ENCODE data around the gene TCF7L2.

Gene TCF7L2

GRCh38 chr10:113011592-113012374 lies 61.7 kb downstream of the TCF7L2 start:
- no peak for DNase-seq
- H3K4me3 ChIP-seq (ENCODE audit: control insufficient read depth in 1 of 7, extremely low read depth in 1 of 7, insufficient read depth in 4 of 7, low read depth in 2 of 7, low read length in 6 of 7) = no peak overlapping the region
- POLR2A ChIA-PET = no interaction called here
- peaks cover 0 to 3% (median 0%) of the 10 kb centered on the region in 4 experiments for H3K36me3 ChIP-seq (ENCODE audit: control insufficient read depth in 4 of 4, insufficient read depth in 4 of 4, low read length in 3 of 4)
- H3K9me3 ChIP-seq (ENCODE audit: control extremely low read depth in 1 of 5, control insufficient read depth in 4 of 5, insufficient read depth in 2 of 5, low read depth in 1 of 5, low read length in 4 of 5) = no peaks in the 10 kb centered on the region
- H3K27ac ChIP-seq (ENCODE audit: insufficient read depth in 1 of 2, low read depth in 1 of 2, low read length in 2 of 2, poor library complexity in 1 of 2, severe bottlenecking in 2 of 2) = no peak overlapping the region
- peaks cover 0 to 7% (median 6%) of the 10 kb centered on the region in 4 experiments for H3K4me1 ChIP-seq (ENCODE audit: control extremely low read depth in 1 of 4, control insufficient read depth in 4 of 4, insufficient read depth in 4 of 4, low read length in 3 of 4)
- WGBS (ENCODE audit: insufficient coverage) = 98% methylated on average over 10 of the region's 12 CpGs
- no peaks in the 10 kb centered on the region for H3K27me3 ChIP-seq (replicated peaks in 2 of 5; ENCODE audit: control insufficient read depth in 4 of 5, insufficient read depth in 5 of 5, low read length in 4 of 5)
- CTCF ChIA-PET = interaction anchor here (1.3 kb wide), 1 partner anchor 257 kb away, joined by 4 read pairs; no protein-coding TSS in a partner anchor

GRCh38 chr10:113015201-113015600 lies 65.2 kb downstream of the TCF7L2 start:
- H3K27ac ChIP-seq (ENCODE audit: insufficient read depth in 1 of 2, low read depth in 1 of 2, low read length in 2 of 2, poor library complexity in 1 of 2, severe bottlenecking in 2 of 2) = no peak overlapping the region
- WGBS (ENCODE audit: insufficient coverage) = no CpG with 5 or more reads among the region's 4 CpGs
- H3K4me3 ChIP-seq (ENCODE audit: control insufficient read depth in 1 of 7, extremely low read depth in 1 of 7, insufficient read depth in 4 of 7, low read depth in 2 of 7, low read length in 6 of 7) = no peak overlapping the region
- no peaks in the 10 kb centered on the region for H3K9me3 ChIP-seq (ENCODE audit: control extremely low read depth in 1 of 5, control insufficient read depth in 4 of 5, insufficient read depth in 2 of 5, low read depth in 1 of 5, low read length in 4 of 5)
- ChIA-PET CTCF (no interaction called here), POLR2A (no interaction called here)
- no peak for DNase-seq
- H3K27me3 ChIP-seq (replicated peaks in 2 of 5; ENCODE audit: control insufficient read depth in 4 of 5, insufficient read depth in 5 of 5, low read length in 4 of 5) = no peaks in the 10 kb centered on the region
- H3K36me3 ChIP-seq (ENCODE audit: control insufficient read depth in 4 of 4, insufficient read depth in 4 of 4, low read length in 3 of 4) = peaks cover 0 to 3% (median 0%) of the 10 kb centered on the region in 4 experiments
- H3K4me1 ChIP-seq (ENCODE audit: control extremely low read depth in 1 of 4, control insufficient read depth in 4 of 4, insufficient read depth in 4 of 4, low read length in 3 of 4) = peaks cover 0 to 6% (median 4%) of the 10 kb centered on the region in 4 experiments

GRCh38 chr10:113017376-113017775 lies 67.3 kb downstream of the TCF7L2 start:
- 100% methylated on average over 2 of the region's 5 CpGs for WGBS (ENCODE audit: insufficient coverage)
- Histone ChIP-seq H3K9me3 (ENCODE audit: control extremely low read depth in 1 of 5, control insufficient read depth in 4 of 5, insufficient read depth in 2 of 5, low read depth in 1 of 5, low read length in 4 of 5) (no peaks in the 10 kb centered on the region), H3K27me3 (replicated peaks in 2 of 5; ENCODE audit: control insufficient read depth in 4 of 5, insufficient read depth in 5 of 5, low read length in 4 of 5) (no peaks in the 10 kb centered on the region), H3K27ac (ENCODE audit: insufficient read depth in 1 of 2, low read depth in 1 of 2, low read length in 2 of 2, poor library complexity in 1 of 2, severe bottlenecking in 2 of 2) (no peak overlapping the region), H3K4me1 (ENCODE audit: control extremely low read depth in 1 of 4, control insufficient read depth in 4 of 4, insufficient read depth in 4 of 4, low read length in 3 of 4) (peaks cover 0 to 5% (median 1%) of the 10 kb centered on the region in 4 experiments), H3K4me3 (ENCODE audit: control insufficient read depth in 1 of 7, extremely low read depth in 1 of 7, insufficient read depth in 4 of 7, low read depth in 2 of 7, low read length in 6 of 7) (no peak overlapping the region), H3K36me3 (ENCODE audit: control insufficient read depth in 4 of 4, insufficient read depth in 4 of 4, low read length in 3 of 4) (peaks cover 0 to 2% (median 0%) of the 10 kb centered on the region in 4 experiments)
- ChIA-PET POLR2A (no interaction called here), CTCF (no interaction called here)
- DNase-seq = no peak

GRCh38 chr10:113018034-113018433 lies 68.0 kb downstream of the TCF7L2 start:
- WGBS (ENCODE audit: insufficient coverage) = no CpG with 5 or more reads among the region's 3 CpGs
- H3K4me3 ChIP-seq (ENCODE audit: control insufficient read depth in 1 of 7, extremely low read depth in 1 of 7, insufficient read depth in 4 of 7, low read depth in 2 of 7, low read length in 6 of 7) = no peak overlapping the region

GRCh38 chr10:113019096-113019495 lies 69.0 kb downstream of the TCF7L2 start:
- H3K36me3 ChIP-seq (ENCODE audit: control insufficient read depth in 4 of 4, insufficient read depth in 4 of 4, low read length in 3 of 4) = peaks cover 0 to 2% (median 0%) of the 10 kb centered on the region in 4 experiments
- H3K9me3 ChIP-seq (ENCODE audit: control extremely low read depth in 1 of 5, control insufficient read depth in 4 of 5, insufficient read depth in 2 of 5, low read depth in 1 of 5, low read length in 4 of 5) = no peaks in the 10 kb centered on the region
- 98% methylated on average over 4 of the region's 8 CpGs for WGBS (ENCODE audit: insufficient coverage)
- no peaks in the 10 kb centered on the region for H3K27me3 ChIP-seq (replicated peaks in 2 of 5; ENCODE audit: control insufficient read depth in 4 of 5, insufficient read depth in 5 of 5, low read length in 4 of 5)
- CTCF ChIA-PET = interaction anchor here (0.7 kb wide), 1 partner anchor 8 kb away, joined by 3 read pairs; no protein-coding TSS in a partner anchor
- POLR2A ChIA-PET = no interaction called here
- no peak for DNase-seq
- H3K4me1 ChIP-seq (ENCODE audit: control extremely low read depth in 1 of 4, control insufficient read depth in 4 of 4, insufficient read depth in 4 of 4, low read length in 3 of 4) = peaks cover 0 to 2% (median 0%) of the 10 kb centered on the region in 4 experiments
- no peak overlapping the region for H3K27ac ChIP-seq (ENCODE audit: insufficient read depth in 1 of 2, low read depth in 1 of 2, low read length in 2 of 2, poor library complexity in 1 of 2, severe bottlenecking in 2 of 2)
- no peak overlapping the region for H3K4me3 ChIP-seq (ENCODE audit: control insufficient read depth in 1 of 7, extremely low read depth in 1 of 7, insufficient read depth in 4 of 7, low read depth in 2 of 7, low read length in 6 of 7)

More at GRCh38 chr10:113018034-113018433, 68.0 kb downstream of the TCF7L2 start:
- Histone ChIP-seq H3K4me1 (ENCODE audit: control extremely low read depth in 1 of 4, control insufficient read depth in 4 of 4, insufficient read depth in 4 of 4, low read length in 3 of 4) (peaks cover 0 to 2% (median under 1%) of the 10 kb centered on the region in 4 experiments), H3K36me3 (ENCODE audit: control insufficient read depth in 4 of 4, insufficient read depth in 4 of 4, low read length in 3 of 4) (peaks cover 0 to 2% (median 0%) of the 10 kb centered on the region in 4 experiments), H3K27me3 (replicated peaks in 2 of 5; ENCODE audit: control insufficient read depth in 4 of 5, insufficient read depth in 5 of 5, low read length in 4 of 5) (no peaks in the 10 kb centered on the region), H3K27ac (ENCODE audit: insufficient read depth in 1 of 2, low read depth in 1 of 2, low read length in 2 of 2, poor library complexity in 1 of 2, severe bottlenecking in 2 of 2) (no peak overlapping the region), H3K9me3 (ENCODE audit: control extremely low read depth in 1 of 5, control insufficient read depth in 4 of 5, insufficient read depth in 2 of 5, low read depth in 1 of 5, low read length in 4 of 5) (no peaks in the 10 kb centered on the region)
- DNase-seq = no peak
- CTCF ChIA-PET = no interaction called here
- POLR2A ChIA-PET = no interaction called here

GRCh38 chr10:113019692-113020474 lies 69.8 kb downstream of the TCF7L2 start:
- H3K9me3 ChIP-seq (ENCODE audit: control extremely low read depth in 1 of 5, control insufficient read depth in 4 of 5, insufficient read depth in 2 of 5, low read depth in 1 of 5, low read length in 4 of 5) = no peaks in the 10 kb centered on the region
- WGBS (ENCODE audit: insufficient coverage) = 93% methylated on average over 11 of the region's 12 CpGs
- H3K4me1 ChIP-seq (ENCODE audit: control extremely low read depth in 1 of 4, control insufficient read depth in 4 of 4, insufficient read depth in 4 of 4, low read length in 3 of 4) = peaks cover 0 to 2% (median 0%) of the 10 kb centered on the region in 4 experiments
- H3K4me3 ChIP-seq (ENCODE audit: control insufficient read depth in 1 of 7, extremely low read depth in 1 of 7, insufficient read depth in 4 of 7, low read depth in 2 of 7, low read length in 6 of 7) = no peak overlapping the region
- H3K27me3 ChIP-seq (replicated peaks in 2 of 5; ENCODE audit: control insufficient read depth in 4 of 5, insufficient read depth in 5 of 5, low read length in 4 of 5) = no peaks in the 10 kb centered on the region
- ChIA-PET CTCF (interaction anchor here (0.7 kb wide), 1 partner anchor 9 kb away, joined by 3 read pairs; no protein-coding TSS in a partner anchor), POLR2A (no interaction called here)
- peaks cover 0 to 2% (median 0%) of the 10 kb centered on the region in 4 experiments for H3K36me3 ChIP-seq (ENCODE audit: control insufficient read depth in 4 of 4, insufficient read depth in 4 of 4, low read length in 3 of 4)
- H3K27ac ChIP-seq (ENCODE audit: insufficient read depth in 1 of 2, low read depth in 1 of 2, low read length in 2 of 2, poor library complexity in 1 of 2, severe bottlenecking in 2 of 2) = no peak overlapping the region
- no peak for DNase-seq

GRCh38 chr10:113020475-113020753 lies 70.4 kb downstream of the TCF7L2 start:
- ChIA-PET POLR2A (no interaction called here), CTCF (no interaction called here)
- DNase-seq = no peak
- H3K9me3 ChIP-seq (ENCODE audit: control extremely low read depth in 1 of 5, control insufficient read depth in 4 of 5, insufficient read depth in 2 of 5, low read depth in 1 of 5, low read length in 4 of 5) = no peaks in the 10 kb centered on the region
- H3K36me3 ChIP-seq (ENCODE audit: control insufficient read depth in 4 of 4, insufficient read depth in 4 of 4, low read length in 3 of 4) = peaks cover 0 to 2% (median 0%) of the 10 kb centered on the region in 4 experiments
- WGBS (ENCODE audit: insufficient coverage) = no CpG with 5 or more reads among the region's 2 CpGs
- H3K27ac ChIP-seq (ENCODE audit: insufficient read depth in 1 of 2, low read depth in 1 of 2, low read length in 2 of 2, poor library complexity in 1 of 2, severe bottlenecking in 2 of 2) = no peak overlapping the region
- no peak overlapping the region for H3K4me3 ChIP-seq (ENCODE audit: control insufficient read depth in 1 of 7, extremely low read depth in 1 of 7, insufficient read depth in 4 of 7, low read depth in 2 of 7, low read length in 6 of 7)
- H3K27me3 ChIP-seq (replicated peaks in 2 of 5; ENCODE audit: control insufficient read depth in 4 of 5, insufficient read depth in 5 of 5, low read length in 4 of 5) = no peaks in the 10 kb centered on the region
- peaks cover 0 to 2% (median 0%) of the 10 kb centered on the region in 4 experiments for H3K4me1 ChIP-seq (ENCODE audit: control extremely low read depth in 1 of 4, control insufficient read depth in 4 of 4, insufficient read depth in 4 of 4, low read length in 3 of 4)

All from common myeloid progenitor, CD34-positive (primary cell).